Common myeloid progenitor, CD34-positive (primary cell): ENCODE measurements around the gene ABCC10.

Experiments used
- CTCF ChIA-PET: fragments of 350-600 bp; sonication (Branson Sonifier 250); formaldehyde crosslinking; loops from one replicate; lab custom pipeline; 2021; ENCODE audit warnings: antibody characterized with exemption; lab: Charles Lee
- POLR2A ChIA-PET: fragments of 350-600 bp; sonication (Branson Sonifier 250); formaldehyde crosslinking; loops from one replicate; lab custom pipeline; 2021; ENCODE audit warnings: antibody characterized with exemption; lab: Charles Lee
- DNase-seq, 3 donors: peaks; one replicate each; pipeline versions ENCODE4 v3.0.0 to v3.0.0-alpha.2; 2013
- H3K27ac ChIP-seq, 2 experiments: 1 replicate in 1 of 2; 2 replicates in 1 of 2; pipeline ENCODE4 v1.7.0; 2013; ENCODE audit warnings: inconsistent platforms in 2 of 2, low read length in 2 of 2, mild to moderate bottlenecking in 2 of 2, low read depth in 1 of 2, moderate library complexity in 1 of 2; ENCODE audit not compliant: severe bottlenecking in 2 of 2, insufficient read depth in 1 of 2, poor library complexity in 1 of 2
- H3K27me3 ChIP-seq, 5 experiments: replicated peaks in 2 of 5; 1 replicate in 3 of 5; 2 replicates in 2 of 5; pipeline versions ENCODE4 v1.6.1 to v1.7.0; 2013; ENCODE audit warnings: low read length in 4 of 5, mild to moderate bottlenecking in 2 of 5, moderate library complexity in 2 of 5, inconsistent platforms in 1 of 5; ENCODE audit not compliant: insufficient read depth in 5 of 5, control insufficient read depth in 4 of 5
- H3K36me3 ChIP-seq, 4 experiments: 1 replicate in 2 of 4; 2 replicates in 2 of 4; pipeline versions ENCODE4 v1.6.1 to v1.7.0; 2013; ENCODE audit warnings: low read length in 3 of 4, control low read depth in 1 of 4, mild to moderate bottlenecking in 1 of 4; ENCODE audit not compliant: control insufficient read depth in 4 of 4, insufficient read depth in 4 of 4
- H3K4me1 ChIP-seq, 4 experiments: 1 replicate in 3 of 4; 2 replicates in 1 of 4; pipeline versions ENCODE4 v1.6.1 to v1.7.1; 2013; ENCODE audit warnings: low read length in 3 of 4, mild to moderate bottlenecking in 3 of 4, control low read depth in 1 of 4, inconsistent platforms in 1 of 4, moderate library complexity in 1 of 4; ENCODE audit not compliant: control insufficient read depth in 4 of 4, insufficient read depth in 4 of 4; ENCODE audit errors: control extremely low read depth in 1 of 4
- H3K4me3 ChIP-seq, 7 experiments: 1 replicate in 4 of 7; 2 replicates in 3 of 7; pipeline versions ENCODE4 v1.5.1 to v1.7.0; 2013; ENCODE audit warnings: mild to moderate bottlenecking in 7 of 7, low read length in 6 of 7, moderate library complexity in 6 of 7, inconsistent platforms in 2 of 7, low read depth in 2 of 7, control low read depth in 1 of 7; ENCODE audit not compliant: insufficient read depth in 4 of 7, control insufficient read depth in 1 of 7; ENCODE audit errors: extremely low read depth in 1 of 7
- H3K9me3 ChIP-seq, 5 experiments: 1 replicate in 4 of 5; 2 replicates in 1 of 5; pipeline versions ENCODE4 v1.6.1 to v1.7.1; 2013; ENCODE audit warnings: low read length in 4 of 5, mild to moderate bottlenecking in 2 of 5, inconsistent platforms in 1 of 5, low read depth in 1 of 5, moderate library complexity in 1 of 5; ENCODE audit not compliant: control insufficient read depth in 4 of 5, insufficient read depth in 2 of 5; ENCODE audit errors: control extremely low read depth in 1 of 5
- WGBS: methylation state at CpG from one replicate; pipeline ENCODE4 v1.1.5; 2013; ENCODE audit not compliant: insufficient coverage; 5-methylcytosine and 5-hydroxymethylcytosine counted together

ABCC10 gene

GRCh38 chr6:43395776-43396175, 31.6 kb upstream of the ABCC10 start:
- POLR2A ChIA-PET, result interaction anchor here (0.7 kb wide), 1 partner anchor 50 kb away, joined by 4 read pairs; no protein-coding TSS in a partner anchor
- Histone ChIP-seq H3K36me3 (no peaks in the 10 kb centered on the region), H3K27ac (no peak overlapping the region), H3K27me3 (peaks cover 0 to 55% (median 18%) of the 10 kb centered on the region in 5 experiments), H3K4me3 (no peak overlapping the region), H3K9me3 (no peaks in the 10 kb centered on the region), H3K4me1 (peaks cover 0 to 26% (median 20%) of the 10 kb centered on the region in 4 experiments)
- CTCF ChIA-PET, result interaction anchor here (1.1 to 1.6 kb wide), 5 partner anchors 12 to 131 kb away, joined by 3 to 4 read pairs (median 4); no protein-coding TSS in a partner anchor
- no peak for DNase-seq
- 49% methylated on average over 3 of the region's 4 CpGs for WGBS

- Histone ChIP-seq H3K27ac (no peak overlapping the region), H3K9me3 (no peaks in the 10 kb centered on the region), H3K4me1 (peaks cover 0 to 18% (median 12%) of the 10 kb centered on the region in 4 experiments), H3K27me3 (peaks cover 0 to 48% (median 18%) of the 10 kb centered on the region in 5 experiments), H3K36me3 (no peaks in the 10 kb centered on the region), H3K4me3 (no peak overlapping the region)
- CTCF ChIA-PET, result interaction anchor here (1.1 to 1.6 kb wide), 6 partner anchors 13 to 132 kb away, joined by 3 to 4 read pairs (median 4); no protein-coding TSS in a partner anchor
- POLR2A ChIA-PET, result no interaction called here
- WGBS, result 94% methylated on average over 6 of the region's 6 CpGs
- no peak for DNase-seq
Observed at GRCh38 chr6:43396408-43397149, 30.8 kb upstream of the ABCC10 start.

GRCh38 chr6:43399932-43400487, 27.3 kb upstream of the ABCC10 start:
- ChIA-PET POLR2A (no interaction called here), CTCF (interaction anchor here (1.5 to 3.0 kb wide), 3 partner anchors 10 to 92 kb away, joined by 6 to 9 read pairs (median 6); partner anchors contain the start of gene CRIP3)
- H3K9me3 ChIP-seq, result no peaks in the 10 kb centered on the region
- peaks cover 0 to 20% (median 16%) of the 10 kb centered on the region in 5 experiments for H3K27me3 ChIP-seq
- H3K36me3 ChIP-seq, result no peaks in the 10 kb centered on the region
- 100% methylated on average over 1 of the region's 3 CpGs for WGBS
- no peak overlapping the region for H3K4me3 ChIP-seq
- DNase-seq, result no peak
- H3K27ac ChIP-seq, result no peak overlapping the region
- H3K4me1 ChIP-seq, result no peaks in the 10 kb centered on the region

- WGBS, result 93% methylated on average over 3 of the region's 3 CpGs
- peaks cover 0 to 25% (median 13%) of the 10 kb centered on the region in 5 experiments for H3K27me3 ChIP-seq
- CTCF ChIA-PET, result interaction anchor here (0.7 kb wide), 1 partner anchor 12 kb away, joined by 3 read pairs; no protein-coding TSS in a partner anchor
- no peaks in the 10 kb centered on the region for H3K9me3 ChIP-seq
- no peak overlapping the region for H3K4me3 ChIP-seq
- no peaks in the 10 kb centered on the region for H3K4me1 ChIP-seq
- no peak for DNase-seq
- no peaks in the 10 kb centered on the region for H3K36me3 ChIP-seq
- H3K27ac ChIP-seq, result no peak overlapping the region
- POLR2A ChIA-PET, result interaction anchor here (0.9 kb wide), 1 partner anchor 68 kb away, joined by 4 read pairs; no protein-coding TSS in a partner anchor
Observed at GRCh38 chr6:43401730-43402129, 25.6 kb upstream of the ABCC10 start.

- no peaks in the 10 kb centered on the region for H3K36me3 ChIP-seq
- POLR2A ChIA-PET, result no interaction called here
- no peaks in the 10 kb centered on the region for H3K4me1 ChIP-seq
- H3K4me3 ChIP-seq, result no peak overlapping the region
- CTCF ChIA-PET, result interaction anchor here (1.3 to 1.4 kb wide), 2 partner anchors 9 to 16 kb away, joined by 3 read pairs; no protein-coding TSS in a partner anchor
- H3K9me3 ChIP-seq, result no peaks in the 10 kb centered on the region
- H3K27me3 ChIP-seq, result peaks cover 0 to 26% (median 13%) of the 10 kb centered on the region in 5 experiments
- 75% methylated on average over 1 of the region's 1 CpG for WGBS
- no peak for DNase-seq
- no peak overlapping the region for H3K27ac ChIP-seq
Observed at GRCh38 chr6:43402820-43403219, 24.5 kb upstream of the ABCC10 start.

- Histone ChIP-seq H3K4me3 (no peak overlapping the region), H3K27me3 (peaks cover 0 to 19% (median 7%) of the 10 kb centered on the region in 5 experiments), H3K4me1 (no peaks in the 10 kb centered on the region), H3K36me3 (no peaks in the 10 kb centered on the region), H3K27ac (no peak overlapping the region), H3K9me3 (no peaks in the 10 kb centered on the region)
- WGBS, result 68% methylated on average over 3 of the region's 3 CpGs
- ChIA-PET POLR2A (interaction anchor here (0.6 kb wide), 1 partner anchor 34 kb away, joined by 3 read pairs; no protein-coding TSS in a partner anchor), CTCF (interaction anchor here (1.3 kb wide), 1 partner anchor 24 kb away, joined by 3 read pairs; no protein-coding TSS in a partner anchor)
- no peak for DNase-seq
Observed at GRCh38 chr6:43405354-43405753, 22.0 kb upstream of the ABCC10 start.
